LNCaP clone FGC (cell line): Measurements from ENCODE around the gene CARM1.

Experiments
- DNase-seq: peaks from one replicate; pipeline ENCODE4 v3.0.0-alpha.2; 2011; ENCODE audit warnings: low read depth
- H3K4me3 ChIP-seq: 2 replicates; pipeline ENCODE4 v1.5.1; 2011; ENCODE audit warnings: mild to moderate bottlenecking, low read depth, low read length, control low read depth
- CTCF ChIP-seq: IDR thresholded peaks from 2 replicates; pipeline ENCODE4 v1.5.1; 2012; ENCODE audit warnings: mild to moderate bottlenecking; ENCODE audit not compliant: control insufficient read depth, insufficient read depth; ENCODE audit errors: extremely low read depth

Gene CARM1

GRCh38 chr19:10911579-10912363 is 40.4 kb downstream of the CARM1 start:
- H3K4me3 ChIP-seq = no peak overlapping the region
- TF ChIP-seq CTCF = no peak
- DNase-seq = no peak

GRCh38 chr19:10912619-10913018 is 41.3 kb downstream of the CARM1 start:
- no peak for TF ChIP-seq CTCF
- H3K4me3 ChIP-seq = no peak overlapping the region
- no peak for DNase-seq

GRCh38 chr19:10913716-10914340 is 42.5 kb downstream of the CARM1 start:
- no peak overlapping the region for H3K4me3 ChIP-seq
- no peak for TF ChIP-seq CTCF
- no peak for DNase-seq

- no peak overlapping the region for H3K4me3 ChIP-seq
- no peak for DNase-seq
- TF ChIP-seq CTCF = no peak
Measured at GRCh38 chr19:10915130-10916091, 44.1 kb downstream of the CARM1 start.

GRCh38 chr19:10916602-10917001 is 45.2 kb downstream of the CARM1 start:
- no peak for TF ChIP-seq CTCF
- no peak for DNase-seq
- H3K4me3 ChIP-seq = no peak overlapping the region

- DNase-seq = no peak
- no peak overlapping the region for H3K4me3 ChIP-seq
- no peak for TF ChIP-seq CTCF
Measured at GRCh38 chr19:10918359-10918758, 47.0 kb downstream of the CARM1 start.
